SK-N-SH (cell line): ENCODE data around the gene CCL22. TPM values are rescaled to one million over a fixed set of nuclear protein-coding genes. Genes with fewer than 3 reads are reported as not detected.

ENCODE experiments used
- CTCF ChIA-PET: fragments of 300-600, 350-600 bp; formaldehyde crosslinking; extraction: SDS; loops from one replicate; lab custom pipeline; 2021; lab: Yijun Ruan, JAX
- POLR2A ChIA-PET: fragments of 350-600 bp; sonication (Branson Sonifier 250); formaldehyde crosslinking; extraction: SDS; loops from one replicate; lab custom pipeline; 2020; ENCODE audit warnings: antibody characterized with exemption, inconsistent platforms; lab: Yijun Ruan, JAX
- DNase-seq: peaks from one replicate; pipeline ENCODE4 v3.0.0; 2012
- H2AFZ ChIP-seq: fragments of 200-600 bp; sonication (generic); 2 replicates; pipeline ENCODE4 v1.8.1; 2016; ENCODE audit warnings: antibody characterized with exemption, mild to moderate bottlenecking, low read depth
- H3F3A ChIP-seq: fragments of 200-600 bp; sonication (generic); replicated peaks from 2 replicates; pipeline ENCODE3; 2016; ENCODE audit warnings: antibody characterized with exemption, mild to moderate bottlenecking; ENCODE audit not compliant: insufficient read depth
- H3K27ac ChIP-seq, 2 experiments: fragments of 200-500 bp in 1 of 2; fragments of 200-600 bp in 1 of 2; sonication (Bioruptor generic) in 1 of 2; sonication (generic), shearing (Covaris generic) in 1 of 2; 2 replicates each; pipeline versions ENCODE4 v1.5.1 to v1.6.1; 2014 to 2016; ENCODE audit warnings: low read depth in 2 of 2, inconsistent platforms in 1 of 2, low read length in 1 of 2, mild to moderate bottlenecking in 1 of 2, mixed read lengths in 1 of 2
- H3K27me3 ChIP-seq: fragments of 200-600 bp; sonication (generic), shearing (Covaris generic); 2 replicates; pipeline ENCODE4 v1.6.1; 2016; ENCODE audit warnings: mixed run types; ENCODE audit not compliant: insufficient read depth
- H3K36me3 ChIP-seq, 2 experiments: fragments of 200-500 bp in 1 of 2; fragments of 200-600 bp in 1 of 2; sonication (Bioruptor generic) in 1 of 2; sonication (generic) in 1 of 2; replicated peaks in 1 of 2; 2 replicates each; pipeline versions ENCODE3 to v1.5.1; 2014 to 2016; ENCODE audit warnings: low read length in 1 of 2, mild to moderate bottlenecking in 1 of 2; ENCODE audit not compliant: insufficient read depth in 2 of 2, control insufficient read depth in 1 of 2
- H3K4me1 ChIP-seq, 2 experiments: fragments of 200-500 bp in 1 of 2; fragments of 200-600 bp in 1 of 2; sonication (Bioruptor generic) in 1 of 2; sonication (generic), shearing (Covaris generic) in 1 of 2; 2 replicates each; pipeline versions ENCODE4 v1.5.1 to v1.6.1; 2014 to 2016; ENCODE audit warnings: low read depth in 1 of 2, low read length in 1 of 2, mixed run types in 1 of 2; ENCODE audit not compliant: insufficient read depth in 2 of 2, control insufficient read depth in 1 of 2
- H3K4me2 ChIP-seq: fragments of 200-600 bp; sonication (generic), shearing (Covaris generic); 2 replicates; pipeline ENCODE4 v1.6.1; 2017; ENCODE audit warnings: mixed run types
- H3K4me3 ChIP-seq, 2 experiments: fragments of 200-500 bp in 1 of 2; fragments of 200-600 bp in 1 of 2; sonication (Bioruptor generic) in 1 of 2; sonication (generic), shearing (Covaris generic) in 1 of 2; 2 replicates each; pipeline versions ENCODE4 v1.5.1 to v1.8.1; 2014 to 2016; ENCODE audit warnings: low read depth in 2 of 2, inconsistent platforms in 1 of 2, low read length in 1 of 2, mild to moderate bottlenecking in 1 of 2, mixed read lengths in 1 of 2, moderate library complexity in 1 of 2
- H3K79me2 ChIP-seq: fragments of 200-600 bp; sonication (generic); 2 replicates; pipeline ENCODE4 v1.8.1; 2017; ENCODE audit warnings: mild to moderate bottlenecking; ENCODE audit not compliant: insufficient read depth
- H3K9ac ChIP-seq: fragments of 200-600 bp; sonication (generic); 2 replicates; pipeline ENCODE4 v1.6.1; 2017; ENCODE audit warnings: mixed run types
- H3K9me2 ChIP-seq: fragments of 200-600 bp; sonication (generic); 2 replicates; pipeline ENCODE4 v1.6.1; 2017; ENCODE audit warnings: mixed run types
- H3K9me3 ChIP-seq: fragments of 200-600 bp; sonication (generic); 2 replicates; pipeline ENCODE4 v1.6.1; 2017; ENCODE audit warnings: mixed run types, mild to moderate bottlenecking, moderate library complexity
- H4K20me1 ChIP-seq: fragments of 200-600 bp; sonication (generic); 2 replicates; pipeline ENCODE4 v1.6.1; 2017; ENCODE audit warnings: mild to moderate bottlenecking, mixed run types; ENCODE audit not compliant: insufficient read depth
- CTCF ChIP-seq: fragments of 200-600 bp; sonication (generic); IDR thresholded peaks from 2 replicates; pipeline ENCODE4 v1.6.1; 2017; ENCODE audit warnings: antibody characterized with exemption, mild to moderate bottlenecking, moderate library complexity
- EP300 ChIP-seq, 2 experiments: IDR thresholded peaks; 2 replicates each; pipeline versions ENCODE4 v1.4.0 to v1.6.1; 2012; ENCODE audit warnings: borderline replicate concordance in 1 of 2, low read depth in 1 of 2, low read length in 1 of 2
- EZH2phosphoT487 ChIP-seq: fragments of 200-600 bp; sonication (generic); IDR thresholded peaks from 2 replicates; pipeline ENCODE4 v1.6.1; 2017; ENCODE audit warnings: low read depth, mixed run types, mild to moderate bottlenecking, antibody characterized with exemption, moderate library complexity, borderline replicate concordance
- FOXJ3 ChIP-seq: sonication (generic); formaldehyde crosslinking; IDR thresholded peaks from 2 replicates; pipeline ENCODE4 v1.5.1; 2020; ENCODE audit warnings: mild to moderate bottlenecking, missing genetic modification reagents
- GABPA ChIP-seq: IDR thresholded peaks from 2 replicates; pipeline ENCODE4 v1.4.0; 2012; ENCODE audit warnings: low read depth, mild to moderate bottlenecking
- GATA2 ChIP-seq: sonication (generic); formaldehyde crosslinking; IDR thresholded peaks from 2 replicates; pipeline ENCODE4 v1.5.0; 2020; ENCODE audit warnings: mild to moderate bottlenecking, missing genetic modification reagents
- JUND ChIP-seq: IDR thresholded peaks from 2 replicates; pipeline ENCODE4 v1.4.0; 2012
- MAX ChIP-seq: IDR thresholded peaks from 2 replicates; pipeline ENCODE4 v1.4.0; 2012; ENCODE audit warnings: low read depth
- MEF2A ChIP-seq: IDR thresholded peaks from 2 replicates; pipeline ENCODE4 v1.4.0; 2012; ENCODE audit warnings: low read depth, borderline replicate concordance
- RCOR1 ChIP-seq: fragments of 150-350 bp; IDR thresholded peaks from 2 replicates; pipeline ENCODE4 v1.6.1; 2017; ENCODE audit warnings: antibody characterized with exemption, low read length
- RFX5 ChIP-seq: IDR thresholded peaks from 2 replicates; pipeline ENCODE4 v1.6.1; 2012; ENCODE audit warnings: mild to moderate bottlenecking, improper control_type of control experiment, low read length
- SIN3A ChIP-seq: IDR thresholded peaks from 2 replicates; pipeline ENCODE4 v1.6.1; 2012; ENCODE audit warnings: low read depth, mild to moderate bottlenecking, low read length, moderate library complexity, borderline replicate concordance
- TAF1 ChIP-seq: IDR thresholded peaks from 2 replicates; pipeline ENCODE4 v1.6.1; 2012; ENCODE audit warnings: low read depth, mild to moderate bottlenecking, low read length, moderate library complexity, borderline replicate concordance
- TCF12 ChIP-seq: IDR thresholded peaks from 2 replicates; pipeline ENCODE4 v1.4.0; 2012
- TEAD4 ChIP-seq: IDR thresholded peaks from 2 replicates; pipeline ENCODE4 v1.4.0; 2012; ENCODE audit warnings: mild to moderate bottlenecking, borderline replicate concordance; ENCODE audit not compliant: insufficient read depth
- WGBS: methylation state at CpG from one replicate; pipeline ENCODE4 v1.1.6; 2017; ENCODE audit warnings: low lambda C conversion rate; 5-methylcytosine and 5-hydroxymethylcytosine counted together
- polyA plus RNA-seq, 3 experiments: library from polyadenylated mRNA; depleted of rRNA; stranded (reverse); fragments of >200 nt; gene quantifications; 2 replicates each; pipeline ENCODE4 v1.2.3, GENCODE V29; 2012

Gene CCL22
- polyA plus RNA-seq, 1 of the 3 experiments (the other 2 are of a cell fraction) = not detected

- TF ChIP-seq CTCF = no peak
- no peak for TF ChIP-seq EP300 (IDR thresholded peaks at IDR 0.05; ENCODE audit: borderline replicate concordance in 1 of 2, low read depth in 1 of 2, low read length in 1 of 2)
Observed at GRCh38 chr16:57349212-57350031, 9.2 kb upstream of the CCL22 start (continued).

- H2AFZ ChIP-seq = no peak overlapping the region
- no peaks in the 10 kb centered on the region for H4K20me1 ChIP-seq
- H3K4me2 ChIP-seq = no peak overlapping the region
- CTCF ChIA-PET = interaction anchor here (0.7 kb wide), 1 partner anchor 19 kb away, joined by 3 read pairs; no protein-coding TSS in a partner anchor
- POLR2A ChIA-PET = no interaction called here
- TF ChIP-seq TAF1 (no peak), RCOR1 (no peak), MAX (no peak), TEAD4 (no peak), TCF12 (no peak), FOXJ3 (CRISPR knock-in tag) (no peak), GABPA (no peak), EP300 (IDR thresholded peaks at IDR 0.05; ENCODE audit: borderline replicate concordance in 1 of 2, low read depth in 1 of 2, low read length in 1 of 2) (no peak)
- TF ChIP-seq, all 33 proteins: peak for 0
- H3K79me2 ChIP-seq = no peaks in the 10 kb centered on the region
- no peaks in the 10 kb centered on the region for H3K4me1 ChIP-seq
- WGBS = 87% methylated on average over 1 of the region's 6 CpGs
- H3K9ac ChIP-seq = no peak overlapping the region
- H3K4me3 ChIP-seq = no peak overlapping the region
- H3K36me3 ChIP-seq = no peaks in the 10 kb centered on the region
- H3K9me3 ChIP-seq = no peaks in the 10 kb centered on the region
- no peak overlapping the region for H3K27ac ChIP-seq
- H3F3A ChIP-seq = peaks cover 4% of the 10 kb centered on the region
- DNase-seq = no peak
- peaks cover 1% of the 10 kb centered on the region; the same call in 1 of the 2 replicates for H3K27me3 ChIP-seq
- no peaks in the 10 kb centered on the region for H3K9me2 ChIP-seq
Observed at GRCh38 chr16:57352636-57353047, 5.9 kb upstream of the CCL22 start.

- H3K27me3 ChIP-seq = no peaks in the 10 kb centered on the region; the same call in 1 of the 2 replicates
- H4K20me1 ChIP-seq = no peaks in the 10 kb centered on the region
- H3K27ac ChIP-seq = no peak overlapping the region
- H3K36me3 ChIP-seq = no peaks in the 10 kb centered on the region
- H3K4me2 ChIP-seq = no peak overlapping the region
- no peak for TF ChIP-seq RFX5
- no peak for TF ChIP-seq JUND
- no peak for TF ChIP-seq MEF2A
- TF ChIP-seq CTCF = no peak
- no peak for TF ChIP-seq GATA2 (CRISPR knock-in tag)
- TF ChIP-seq EZH2phosphoT487 = no peak
- no peak for TF ChIP-seq RCOR1
- no peak for TF ChIP-seq SIN3A
- H2AFZ ChIP-seq = no peak overlapping the region
- no peaks in the 10 kb centered on the region for H3K4me1 ChIP-seq
- H3K9me2 ChIP-seq = no peaks in the 10 kb centered on the region
- CTCF ChIA-PET = no interaction called here
- DNase-seq = no peak
- H3K9ac ChIP-seq = no peak overlapping the region
- WGBS = 80% methylated on average over 7 of the region's 7 CpGs
- no peaks in the 10 kb centered on the region for H3K79me2 ChIP-seq
- no peak overlapping the region for H3K4me3 ChIP-seq
- H3K9me3 ChIP-seq = no peaks in the 10 kb centered on the region
- peaks cover 4% of the 10 kb centered on the region for H3F3A ChIP-seq
- POLR2A ChIA-PET = no interaction called here
Observed at GRCh38 chr16:57354311-57354710, 4.3 kb upstream of the CCL22 start.
